DND-41 (cell line): ENCODE data around the gene CYB561D2.

Source experiments
- CTCF ChIP-seq: IDR thresholded peaks from 2 replicates; pipeline ENCODE4 v1.5.1; 2012; ENCODE audit warnings: borderline replicate concordance, low read length, moderate library complexity, mild to moderate bottlenecking; ENCODE audit not compliant: poor library complexity, severe bottlenecking; ENCODE audit errors: extremely low read depth
- EZH2 ChIP-seq: IDR thresholded peaks from 3 replicates; pipeline ENCODE4 v1.6.1; 2012; ENCODE audit warnings: borderline replicate concordance, low read depth, mild to moderate bottlenecking, moderate library complexity, low read length, inconsistent platforms; ENCODE audit not compliant: severe bottlenecking

DNA sequence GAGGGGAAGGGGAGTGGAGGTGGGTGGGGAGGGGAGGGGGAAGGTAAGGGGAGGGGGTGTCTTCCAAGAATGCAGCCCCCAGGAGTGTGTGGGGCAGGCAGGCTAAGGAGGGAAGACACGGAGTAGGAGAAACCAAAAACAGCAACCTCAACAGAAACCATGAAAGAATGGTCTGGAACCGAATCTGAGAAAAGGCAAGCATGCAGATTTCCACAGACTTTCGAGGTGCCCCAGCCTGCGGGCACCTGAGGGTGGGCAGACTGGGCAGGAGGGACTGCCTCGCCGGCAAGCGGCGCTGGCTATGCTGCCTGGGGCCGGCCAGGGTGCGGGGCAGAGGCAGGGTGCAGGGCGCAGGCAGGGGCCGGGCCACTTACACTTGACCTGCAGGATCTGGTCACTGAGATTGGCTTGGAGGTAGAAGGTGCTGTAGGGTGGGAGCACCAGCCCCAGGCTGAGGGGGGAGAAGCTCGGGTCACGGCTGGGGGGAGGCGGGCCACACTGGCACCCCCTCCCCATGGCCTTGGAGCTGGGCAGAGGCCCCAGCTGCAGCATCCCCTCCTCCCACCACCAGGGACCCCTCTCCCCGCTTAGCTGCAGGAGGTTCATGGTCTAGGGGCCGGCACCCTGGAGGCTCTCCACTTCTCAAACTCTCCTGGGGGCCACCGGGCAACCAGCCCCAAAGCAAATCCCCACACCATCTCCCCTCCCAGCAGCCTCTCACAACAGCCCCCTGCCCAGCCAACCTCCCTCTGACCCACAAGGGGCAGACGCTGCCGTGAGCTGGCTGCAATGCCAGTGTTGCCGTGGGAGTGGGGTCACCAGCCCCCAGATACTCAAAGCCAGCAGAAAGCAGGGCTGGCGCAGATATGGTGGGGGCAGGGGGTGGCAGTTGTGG lies 23.9 kb downstream of the CYB561D2 start:
- TF ChIP-seq CTCF = no peak
- no peak for TF ChIP-seq EZH2
